Epithelial cell of proximal tubule (primary cell): ENCODE data around the gene PLXNA4. TPM values are rescaled to one million over a fixed set of nuclear protein-coding genes. Genes with fewer than 3 reads are reported as not detected.

Experiments used
- DNase-seq: peaks from one replicate; pipeline ENCODE4 v3.0.0-alpha.2; 2011; ENCODE audit warnings: low read depth
- H3K4me3 ChIP-seq: 2 replicates; pipeline ENCODE4 v1.5.1; 2011; ENCODE audit warnings: low read depth, mild to moderate bottlenecking, low read length
- total RNA-seq: library from RNA; depleted of rRNA; stranded (reverse); fragments of >200 nt; gene quantifications from 2 replicates; pipeline ENCODE4 v1.2.3, GENCODE V29; 2015
- TF ChIP-seq, protein P1 (sequence below): conservative IDR thresholded peaks from 2 replicates; pipeline ENCODE4 v1.5.1; 2012; ENCODE audit warnings: low read depth, mild to moderate bottlenecking, low read length

PLXNA4 gene
- total RNA-seq, 1 donor from 2014 or later: not detected

DNA sequence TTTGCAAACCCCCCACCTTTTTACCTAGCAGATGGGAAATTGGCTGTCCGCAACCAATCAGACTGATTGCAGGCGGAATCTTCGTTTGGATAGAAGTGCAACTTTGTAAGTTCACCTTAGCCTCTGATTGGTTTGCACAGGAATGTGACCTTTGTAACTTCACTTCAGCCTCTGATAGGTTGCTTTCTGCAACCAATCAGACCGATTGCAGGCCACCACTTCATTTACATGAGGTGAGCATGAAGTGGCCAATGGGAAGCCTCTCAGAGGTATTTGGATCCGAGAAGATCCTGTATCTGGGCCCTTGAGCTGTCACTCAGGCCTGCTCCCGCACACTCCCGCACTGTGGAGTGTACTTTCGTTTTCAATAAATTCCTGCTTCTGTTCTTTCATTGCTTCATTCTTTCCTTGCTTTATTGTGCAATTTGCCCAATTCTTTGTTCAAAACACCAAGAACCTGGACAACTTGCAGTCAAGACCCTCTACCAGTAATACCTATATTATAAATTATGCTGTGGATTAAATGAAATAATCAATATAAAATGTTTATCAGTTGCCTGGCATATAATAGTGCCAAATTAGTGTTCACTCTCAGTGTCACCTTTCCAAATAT lies 491.4 kb downstream of the PLXNA4 start:
- H3K4me3 ChIP-seq: no peak overlapping the region
- TF ChIP-seq, protein P1, sequence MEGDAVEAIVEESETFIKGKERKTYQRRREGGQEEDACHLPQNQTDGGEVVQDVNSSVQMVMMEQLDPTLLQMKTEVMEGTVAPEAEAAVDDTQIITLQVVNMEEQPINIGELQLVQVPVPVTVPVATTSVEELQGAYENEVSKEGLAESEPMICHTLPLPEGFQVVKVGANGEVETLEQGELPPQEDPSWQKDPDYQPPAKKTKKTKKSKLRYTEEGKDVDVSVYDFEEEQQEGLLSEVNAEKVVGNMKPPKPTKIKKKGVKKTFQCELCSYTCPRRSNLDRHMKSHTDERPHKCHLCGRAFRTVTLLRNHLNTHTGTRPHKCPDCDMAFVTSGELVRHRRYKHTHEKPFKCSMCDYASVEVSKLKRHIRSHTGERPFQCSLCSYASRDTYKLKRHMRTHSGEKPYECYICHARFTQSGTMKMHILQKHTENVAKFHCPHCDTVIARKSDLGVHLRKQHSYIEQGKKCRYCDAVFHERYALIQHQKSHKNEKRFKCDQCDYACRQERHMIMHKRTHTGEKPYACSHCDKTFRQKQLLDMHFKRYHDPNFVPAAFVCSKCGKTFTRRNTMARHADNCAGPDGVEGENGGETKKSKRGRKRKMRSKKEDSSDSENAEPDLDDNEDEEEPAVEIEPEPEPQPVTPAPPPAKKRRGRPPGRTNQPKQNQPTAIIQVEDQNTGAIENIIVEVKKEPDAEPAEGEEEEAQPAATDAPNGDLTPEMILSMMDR: no peak
- DNase-seq: no peak

DNA sequence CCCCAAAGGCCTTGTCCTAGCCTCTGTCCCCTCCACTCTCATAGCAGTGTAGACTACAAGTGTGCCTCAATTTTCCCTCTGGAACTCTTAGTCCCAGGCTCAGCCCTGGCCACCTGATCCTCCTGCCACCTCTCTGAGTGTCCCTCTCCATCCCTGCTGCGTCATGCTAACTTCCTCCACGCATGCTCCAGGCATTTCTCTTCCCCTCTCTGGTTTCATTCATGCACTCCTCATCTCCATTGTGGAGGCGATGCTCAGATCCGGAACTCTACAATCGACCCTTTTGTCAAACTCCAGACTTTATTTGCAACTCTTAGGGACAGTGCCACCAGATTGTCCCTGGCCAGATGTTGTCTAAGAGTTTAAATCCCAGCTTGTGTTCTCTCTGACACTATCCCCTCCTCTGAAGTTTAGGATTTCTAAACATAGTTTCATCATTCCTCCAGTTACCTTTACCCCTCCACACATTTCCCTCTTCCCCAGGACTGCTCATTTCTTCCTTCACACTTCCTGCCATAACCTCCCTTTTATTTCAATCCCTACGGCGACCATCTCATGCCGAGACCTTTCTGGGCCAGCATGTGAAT lies 492.6 kb downstream of the PLXNA4 start:
- TF ChIP-seq, protein P1: no peak
- H3K4me3 ChIP-seq: no peak overlapping the region
- DNase-seq: no peak

DNA sequence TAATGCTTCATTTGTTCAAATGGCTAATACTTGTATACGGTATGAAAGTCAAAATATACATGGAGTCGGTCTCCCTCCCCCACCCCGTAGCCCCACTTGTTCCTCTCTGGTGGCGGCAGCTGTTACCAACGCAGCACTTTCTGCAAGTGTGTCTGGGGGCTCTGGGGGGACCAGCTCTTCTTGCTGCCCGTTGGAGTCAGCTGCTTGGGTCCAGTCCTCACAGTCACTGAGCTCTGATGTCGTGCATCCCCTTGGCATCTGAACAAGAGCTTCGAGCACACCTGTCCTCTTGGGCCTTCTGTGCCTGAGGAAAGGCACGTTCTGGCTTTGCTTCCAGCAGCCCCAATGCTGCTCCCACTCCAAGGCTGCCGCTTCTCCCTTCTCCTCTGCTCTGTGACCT lies 493.1 kb downstream of the PLXNA4 start:
- DNase-seq: no peak
- no peak overlapping the region for H3K4me3 ChIP-seq
- TF ChIP-seq, protein P1: no peak

DNA sequence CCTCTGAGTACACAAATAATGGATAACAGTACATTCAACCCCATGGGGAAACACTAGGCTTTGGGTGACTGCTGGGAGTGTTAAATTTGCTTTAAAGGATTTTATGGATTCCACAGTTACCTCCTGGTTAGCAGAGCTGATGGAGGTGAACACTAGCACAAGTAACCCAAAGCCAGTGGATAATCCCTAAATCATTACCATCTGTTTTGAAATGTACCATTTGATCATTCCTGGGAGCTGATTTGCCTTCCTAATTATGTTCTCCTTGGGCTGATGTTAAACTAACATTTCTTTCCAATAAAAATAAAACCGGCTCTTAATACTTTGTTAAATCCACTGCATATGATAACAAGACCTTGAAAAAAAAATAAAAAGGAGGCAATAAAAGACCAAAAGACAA lies 493.9 kb downstream of the PLXNA4 start:
- TF ChIP-seq, protein P1: no peak
- no peak for DNase-seq

DNA sequence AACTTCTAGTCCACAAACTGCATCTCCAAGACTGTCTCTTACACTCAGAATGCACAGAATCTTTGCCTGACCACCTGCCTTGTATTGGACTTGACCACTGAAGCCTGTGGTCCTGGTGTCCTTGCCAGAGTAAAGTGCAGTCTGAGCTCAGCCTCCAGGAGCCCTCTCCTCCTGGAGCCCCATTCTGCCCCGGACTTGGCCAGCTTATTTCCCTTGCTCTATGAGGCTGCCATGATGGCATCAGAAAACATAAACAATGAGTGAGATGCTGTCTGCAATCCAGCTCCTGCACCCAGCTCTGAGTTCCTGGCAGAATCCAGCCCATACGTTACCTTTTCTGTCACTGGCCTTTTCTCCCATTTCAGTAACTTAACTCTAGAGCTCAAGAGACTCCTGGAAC lies 494.6 kb downstream of the PLXNA4 start:
- TF ChIP-seq, protein P1: no peak
- H3K4me3 ChIP-seq: no peak overlapping the region
- DNase-seq: no peak

More for the DNA sequence above, 493.9 kb downstream of the PLXNA4 start:
- no peak overlapping the region for H3K4me3 ChIP-seq

DNA sequence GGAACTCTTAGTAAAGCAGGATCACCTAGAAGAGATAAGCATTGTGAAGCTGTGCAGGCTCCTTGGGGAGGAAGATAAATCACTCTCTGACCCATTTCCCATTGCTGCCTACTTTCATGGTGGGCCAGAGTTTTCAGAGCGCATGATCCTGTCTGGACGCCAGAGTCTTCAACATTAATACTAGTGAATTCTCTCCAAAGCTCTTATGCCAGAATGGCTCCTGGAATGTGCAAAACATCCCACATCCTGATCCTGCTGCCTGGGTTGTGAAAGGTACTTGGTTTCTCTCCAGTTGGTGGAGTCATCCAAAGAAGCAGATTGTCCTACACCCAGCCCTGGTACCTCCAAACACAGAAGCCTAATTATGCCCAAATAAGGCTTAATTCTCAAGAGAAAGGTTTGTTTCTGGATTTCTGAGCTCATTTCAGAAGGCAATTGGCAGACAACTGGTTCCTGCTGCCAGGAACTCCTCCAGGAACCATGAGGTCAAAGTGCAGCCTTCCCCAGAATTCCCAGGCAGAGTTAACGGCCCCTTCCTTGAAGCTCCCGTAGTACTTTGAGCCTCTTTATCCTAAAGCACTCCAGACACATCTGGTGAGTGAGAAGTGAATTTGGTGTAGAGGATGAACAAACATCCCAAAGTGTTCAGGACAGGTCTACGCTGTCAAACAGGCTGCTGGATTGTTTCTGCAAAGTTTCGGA lies 495.2 kb downstream of the PLXNA4 start:
- no peak for DNase-seq
- TF ChIP-seq, protein P1: no peak
- no peak overlapping the region for H3K4me3 ChIP-seq
